Measurements from ENCODE around the gene ODC1.
A peak's percentile ranks its signal among the peaks of the same experiment; 100 is the strongest.

The ODC1 gene

GRCh38 chr2:10448576-10449485 is 704 bp upstream of the ODC1 start (continued):
- TF ChIP-seq ZNF274 (IDR thresholded peaks at IDR 0.05; ENCODE audit: low read length) (no peak), ZNF274 (tag by site-specific recombination; IDR thresholded peaks at IDR 0.05; ENCODE audit: borderline replicate concordance) (no peak), ZNF610 (tag by site-specific recombination; IDR thresholded peaks at IDR 0.05; ENCODE audit: borderline replicate concordance) (no peak), ZNF747 (tag by site-specific recombination; IDR thresholded peaks at IDR 0.05) (no peak), REPIN1 (tag by site-specific recombination; IDR thresholded peaks at IDR 0.05; ENCODE audit: low read depth) (no peak), ZNF114 (tag by site-specific recombination; IDR thresholded peaks at IDR 0.05) (no peak), ZNF16 (tag by site-specific recombination; IDR thresholded peaks at IDR 0.05; ENCODE audit: low read depth) (no peak), INSM2 (tag by site-specific recombination; IDR thresholded peaks at IDR 0.05) (no peak), ZNF416 (tag by site-specific recombination; IDR thresholded peaks at IDR 0.05) (no peak), ZNF138 (tag by site-specific recombination; IDR thresholded peaks at IDR 0.05; ENCODE audit: borderline replicate concordance) (no peak), ZSCAN23 (tag by site-specific recombination; IDR thresholded peaks at IDR 0.05) (no peak), SALL2 (tag by site-specific recombination; IDR thresholded peaks at IDR 0.05; ENCODE audit: borderline replicate concordance) (no peak), ZFP37 (tag by site-specific recombination; IDR thresholded peaks at IDR 0.05) (no peak), ZNF248 (tag by site-specific recombination; IDR thresholded peaks at IDR 0.05) (no peak), ZNF580 (tag by site-specific recombination; IDR thresholded peaks at IDR 0.05) (no peak), ZBTB1 (tag by site-specific recombination; IDR thresholded peaks at IDR 0.05) (no peak), EGR2 (tag by site-specific recombination; IDR thresholded peaks at IDR 0.05; ENCODE audit: low read depth) (peak; percentile 59), MEIS1 (CRISPR knock-in tag; IDR thresholded peaks at IDR 0.05; ENCODE audit: borderline replicate concordance) (no peak), ATF2 (tag by site-specific recombination; IDR thresholded peaks at IDR 0.05; ENCODE audit: low read depth) (no peak), ZNF600 (tag by site-specific recombination; IDR thresholded peaks at IDR 0.05) (peak; percentile 87), ZNF639 (tag by site-specific recombination; IDR thresholded peaks at IDR 0.05) (no peak), ZNF354C (tag by site-specific recombination; IDR thresholded peaks at IDR 0.05; ENCODE audit: borderline replicate concordance, low read depth) (no peak), WT1 (tag by site-specific recombination; IDR thresholded peaks at IDR 0.05) (no peak), ZNF677 (tag by site-specific recombination; IDR thresholded peaks at IDR 0.05) (no peak), HIC1 (tag by site-specific recombination; IDR thresholded peaks at IDR 0.05) (0 out of 2 replicates have a peak, but pooled peaks have one; percentile 24), ZNF266 (tag by site-specific recombination; IDR thresholded peaks at IDR 0.05; ENCODE audit: low read depth) (no peak), ZNF155 (tag by site-specific recombination; IDR thresholded peaks at IDR 0.05) (no peak), ZNF350 (tag by site-specific recombination; IDR thresholded peaks at IDR 0.05) (no peak), ZBTB26 (tag by site-specific recombination; optimal IDR thresholded peaks at IDR 0.05) (peak; percentile 79), ZNF514 (tag by site-specific recombination; IDR thresholded peaks at IDR 0.05) (no peak), ZNF670 (tag by site-specific recombination; IDR thresholded peaks at IDR 0.05; ENCODE audit: low read depth) (no peak), KLF1 (tag by site-specific recombination; IDR thresholded peaks at IDR 0.05) (0 out of 2 replicates have a peak, but pooled peaks have one; percentile 19), ZNF549 (tag by site-specific recombination; IDR thresholded peaks at IDR 0.05) (no peak)
